ENCODE results near the gene HDGFL1. TPM values are rescaled to one million over a fixed set of nuclear protein-coding genes. Genes with fewer than 3 reads are reported as not detected.
A peak's percentile ranks its signal among the peaks of the same experiment; 100 is the strongest.

The HDGFL1 gene
- total RNA-seq, 1 donor from 2014 or later = not detected

DNA sequence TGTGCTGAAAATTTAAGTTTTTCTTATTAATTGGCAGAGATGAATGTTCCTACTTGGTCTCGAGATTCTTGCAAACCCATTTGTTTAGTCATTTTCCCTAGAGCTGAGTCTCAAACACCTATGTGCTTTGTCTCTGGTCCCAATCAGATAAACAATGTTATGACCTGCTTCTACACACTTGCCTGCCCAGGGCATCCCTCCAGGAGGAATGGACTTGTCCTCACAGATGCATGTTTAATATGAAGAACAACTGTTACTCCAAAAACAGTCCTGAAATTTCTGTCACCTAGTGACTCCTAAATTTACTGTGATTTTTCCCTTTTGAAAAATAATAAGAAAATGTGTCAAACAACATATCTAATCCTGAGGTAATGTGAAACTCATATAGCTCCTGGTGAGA is 43.7 kb downstream of the HDGFL1 start:
- no peaks in the 10 kb centered on the region for H3K27me3 ChIP-seq
- peaks cover 0 to 2% of the 10 kb centered on the region in 2 donors for H3K4me1 ChIP-seq
- intact Hi-C loops (cut with DNase I) = no loop called here
- H3K36me3 ChIP-seq = no peaks in the 10 kb centered on the region
- peaks cover 0 to 6% of the 10 kb centered on the region in 2 donors for H3K9me3 ChIP-seq
- H3K27ac ChIP-seq = peak overlapping the region in 1 of 2 donors; percentile 26
- no peak overlapping the region for H3K4me3 ChIP-seq
- TF ChIP-seq, protein P1, sequence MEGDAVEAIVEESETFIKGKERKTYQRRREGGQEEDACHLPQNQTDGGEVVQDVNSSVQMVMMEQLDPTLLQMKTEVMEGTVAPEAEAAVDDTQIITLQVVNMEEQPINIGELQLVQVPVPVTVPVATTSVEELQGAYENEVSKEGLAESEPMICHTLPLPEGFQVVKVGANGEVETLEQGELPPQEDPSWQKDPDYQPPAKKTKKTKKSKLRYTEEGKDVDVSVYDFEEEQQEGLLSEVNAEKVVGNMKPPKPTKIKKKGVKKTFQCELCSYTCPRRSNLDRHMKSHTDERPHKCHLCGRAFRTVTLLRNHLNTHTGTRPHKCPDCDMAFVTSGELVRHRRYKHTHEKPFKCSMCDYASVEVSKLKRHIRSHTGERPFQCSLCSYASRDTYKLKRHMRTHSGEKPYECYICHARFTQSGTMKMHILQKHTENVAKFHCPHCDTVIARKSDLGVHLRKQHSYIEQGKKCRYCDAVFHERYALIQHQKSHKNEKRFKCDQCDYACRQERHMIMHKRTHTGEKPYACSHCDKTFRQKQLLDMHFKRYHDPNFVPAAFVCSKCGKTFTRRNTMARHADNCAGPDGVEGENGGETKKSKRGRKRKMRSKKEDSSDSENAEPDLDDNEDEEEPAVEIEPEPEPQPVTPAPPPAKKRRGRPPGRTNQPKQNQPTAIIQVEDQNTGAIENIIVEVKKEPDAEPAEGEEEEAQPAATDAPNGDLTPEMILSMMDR (IDR thresholded peaks at IDR 0.05) = no peak
- no peak for DNase-seq (ENCODE audit: low spot score in 2 of 2)

DNA sequence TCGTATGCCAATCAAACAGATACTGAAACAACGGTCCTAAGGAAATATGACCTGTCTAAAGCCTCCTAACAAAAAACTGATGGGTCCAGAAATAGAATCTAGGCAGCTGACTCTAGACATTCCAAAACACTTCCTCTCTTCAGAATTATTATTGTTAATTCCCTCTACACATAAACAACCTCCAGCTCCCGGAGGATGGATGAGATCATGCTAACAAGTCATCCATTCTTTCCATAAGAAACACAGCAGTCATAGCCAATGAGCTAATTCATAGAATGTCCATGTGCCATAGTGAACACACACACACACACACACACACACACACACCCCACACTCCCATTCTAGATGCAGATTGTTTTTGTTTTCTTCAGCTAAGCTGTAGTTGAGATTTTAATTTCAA is 44.3 kb downstream of the HDGFL1 start:
- H3K9me3 ChIP-seq = peaks cover 5 to 6% of the 10 kb centered on the region in 2 donors
- H3K27me3 ChIP-seq = no peaks in the 10 kb centered on the region
- TF ChIP-seq, protein P1 (IDR thresholded peaks at IDR 0.05) = no peak
- intact Hi-C loops (cut with DNase I) = no loop called here
- H3K36me3 ChIP-seq = no peaks in the 10 kb centered on the region
- DNase-seq (ENCODE audit: low spot score in 2 of 2) = no peak
- H3K4me3 ChIP-seq = no peak overlapping the region
- H3K4me1 ChIP-seq = peaks cover 0 to 2% of the 10 kb centered on the region in 2 donors
- peak overlapping the region in 1 of 2 donors; percentile 26 for H3K27ac ChIP-seq

DNA sequence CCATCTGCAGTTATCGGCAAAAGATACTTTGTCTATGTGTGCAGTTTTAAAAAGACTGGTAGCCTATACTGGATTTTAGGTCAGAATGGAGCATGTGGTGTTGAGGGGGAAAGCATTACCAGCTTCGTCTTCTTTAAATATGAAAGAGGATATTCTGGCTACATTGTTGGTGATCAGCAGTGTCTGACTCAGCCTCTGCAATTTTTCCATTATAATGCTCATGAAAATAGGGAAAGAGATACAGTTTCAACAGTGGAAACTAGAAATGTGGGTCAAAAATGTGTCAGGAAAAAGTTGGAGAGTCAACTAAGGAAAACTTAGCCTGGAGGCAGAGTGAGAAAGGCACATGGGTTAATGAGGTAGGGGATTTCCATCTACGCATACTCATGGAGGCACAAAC is 45.2 kb downstream of the HDGFL1 start:
- H3K4me3 ChIP-seq = no peak overlapping the region
- no peaks in the 10 kb centered on the region for H3K27me3 ChIP-seq
- DNase-seq (ENCODE audit: low spot score in 2 of 2) = no peak
- TF ChIP-seq, protein P1 (IDR thresholded peaks at IDR 0.05) = no peak
- intact Hi-C loops (cut with DNase I) = no loop called here
- H3K27ac ChIP-seq = peak overlapping the region; percentile 11 to 15
- H3K36me3 ChIP-seq = no peaks in the 10 kb centered on the region
- H3K9me3 ChIP-seq = peaks cover 5 to 6% of the 10 kb centered on the region in 2 donors
- peaks cover 0 to 2% of the 10 kb centered on the region in 2 donors for H3K4me1 ChIP-seq

DNA sequence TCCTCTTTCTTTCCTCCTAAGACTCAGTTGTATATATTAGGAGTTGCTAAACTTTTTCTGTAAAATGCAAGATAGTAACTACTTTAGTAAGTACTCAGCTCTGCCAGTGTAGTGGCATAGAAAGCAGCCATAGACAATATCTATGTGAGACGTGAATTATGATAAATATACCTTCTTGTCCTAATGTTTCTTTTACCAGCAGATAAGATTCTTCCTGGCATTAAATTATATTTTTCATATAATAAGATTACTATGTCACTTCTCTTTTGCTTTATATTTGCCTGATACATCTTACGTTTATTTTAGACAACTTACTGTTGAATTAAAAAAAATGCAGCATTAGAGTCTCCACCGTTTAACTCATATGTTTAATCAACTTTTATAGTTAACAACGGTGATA is 51.7 kb downstream of the HDGFL1 start:
- Histone ChIP-seq H3K4me3 (no peak overlapping the region), H3K36me3 (no peaks in the 10 kb centered on the region), H3K27me3 (no peaks in the 10 kb centered on the region), H3K9me3 (peaks cover 5 to 6% of the 10 kb centered on the region in 2 donors), H3K27ac (no peak overlapping the region), H3K4me1 (no peaks in the 10 kb centered on the region)
- no peak for DNase-seq (ENCODE audit: low spot score in 2 of 2)
- TF ChIP-seq, protein P1 (IDR thresholded peaks at IDR 0.05) = no peak
- intact Hi-C loops (cut with DNase I) = no loop called here

All from ascending aorta (tissue), 2 donors.